Measurements from ENCODE around the gene PARVG. TPM values are rescaled to one million over a fixed set of nuclear protein-coding genes. Genes with fewer than 3 reads are reported as not detected.

Gene PARVG
- total and polyA plus RNA-seq, 2 of the 8 experiments (the other 6 are each of a cell fraction or from before 2014, with no cell fraction given): 0.37 to 1.5 TPM

GRCh38 chr22:44254811-44255210 is 74.1 kb downstream of the PARVG start (continued):
- no peak for TF ChIP-seq CHD7 (IDR thresholded peaks at IDR 0.05; ENCODE audit: insufficient replicate concordance, low read length)
- TF ChIP-seq POLR2AphosphoS5 (IDR thresholded peaks at IDR 0.05; ENCODE audit: low read depth, low read length): no peak
- no peak for TF ChIP-seq FOSL1 (IDR thresholded peaks at IDR 0.05; ENCODE audit: insufficient read depth, low read depth, low read length)
- no peak for TF ChIP-seq KDM4A (IDR thresholded peaks at IDR 0.05; ENCODE audit: low read depth, low read length, severe bottlenecking)
- TF ChIP-seq CHD2 (IDR thresholded peaks at IDR 0.05; ENCODE audit: low read length): no peak
- TF ChIP-seq SP2 (IDR thresholded peaks at IDR 0.05; ENCODE audit: low read length): no peak
- no peak for TF ChIP-seq GABPA (IDR thresholded peaks at IDR 0.05; ENCODE audit: borderline replicate concordance, insufficient read depth, low read length)
- TF ChIP-seq ATF3 (IDR thresholded peaks at IDR 0.05; ENCODE audit: insufficient read depth, low read depth, low read length): no peak
- TF ChIP-seq SP1 (IDR thresholded peaks at IDR 0.05; ENCODE audit: low read depth, low read length): no peak
